Stomach (tissue), 9 donors: ENCODE measurements around the gene CRHBP. TPM values are rescaled to one million over a fixed set of nuclear protein-coding genes. Genes with fewer than 3 reads are reported as not detected.

Experiments used
- DNase-seq, 2 donors: peaks; one replicate each; pipeline versions ENCODE4 v3.0.0 to v3.0.0-alpha.2; 2013 to 2019
- H3K27ac ChIP-seq, 5 donors: fragments of 200-600 bp in 4 of 5; sonication (generic) in 4 of 5; one replicate each; pipeline ENCODE4 v1.5.1; 2013 to 2019; ENCODE audit warnings: mild to moderate bottlenecking in 1 of 5, moderate library complexity in 1 of 5
- H3K27me3 ChIP-seq, 3 donors: fragments of 200-600 bp; sonication (generic); one replicate each; pipeline ENCODE4 v1.5.1; 2017 to 2019; ENCODE audit warnings: mixed run types in 1 of 3
- H3K36me3 ChIP-seq, 4 donors: fragments of 200-600 bp; sonication (generic); 1 replicate in 3 of 4; 2 replicates in 1 of 4; pipeline ENCODE4 v1.5.1; 2016 to 2019
- H3K4me1 ChIP-seq, 4 donors: fragments of 200-600 bp; sonication (generic); one replicate each; pipeline ENCODE4 v1.5.1; 2016 to 2019
- H3K4me3 ChIP-seq, 4 donors: fragments of 200-600 bp; sonication (generic) in 3 of 4; one replicate each; pipeline ENCODE4 v1.5.1; 2016 to 2019; ENCODE audit warnings: mild to moderate bottlenecking in 1 of 4
- H3K9me3 ChIP-seq, 4 donors: fragments of 200-600 bp; sonication (generic); one replicate each; pipeline ENCODE4 v1.5.1; 2016 to 2019
- CTCF ChIP-seq, 7 experiments: fragments of 450-650 bp in 4 of 7; fragments of 200-600 bp in 3 of 7; sonication (generic) in 3 of 7; IDR thresholded peaks; one replicate each; pipeline ENCODE4 v1.5.1; 2016 to 2019; ENCODE audit warnings: antibody characterized with exemption in 7 of 7, control low read depth in 2 of 7, mild to moderate bottlenecking in 1 of 7
- EP300 ChIP-seq: sonication (generic); formaldehyde crosslinking; IDR thresholded peaks from one replicate; pipeline ENCODE4 v1.6.1; 2017; ENCODE audit warnings: antibody characterized with exemption
- POLR2A ChIP-seq, 4 donors: fragments of 450-650 bp; IDR thresholded peaks; one replicate each; pipeline ENCODE4 v1.6.1; 2016; ENCODE audit warnings: antibody characterized with exemption in 4 of 4, control low read depth in 2 of 4, mild to moderate bottlenecking in 1 of 4, moderate library complexity in 1 of 4
- POLR2AphosphoS5 ChIP-seq, 3 donors: sonication (generic); formaldehyde crosslinking; IDR thresholded peaks; one replicate each; pipeline ENCODE4 v1.6.1; 2016; ENCODE audit warnings: antibody characterized with exemption in 3 of 3
- WGBS, 5 donors: extraction: QIAGEN DNeasy Blood & Tissue Kit in 3 of 5; methylation state at CpG; one replicate each; pipeline versions ENCODE4 v1.1.5 to v1.1.7; 2013 to 2018; 5-methylcytosine and 5-hydroxymethylcytosine counted together
- intact Hi-C: fragments of 100-400 bp; cut with DNase I; formaldehyde crosslinking; loops from one replicate; pipeline ENCODE4 v1.15.1; 2023; ENCODE audit warnings: low total_unique reads
- polyA plus RNA-seq, 3 donors: library from polyadenylated mRNA; stranded (reverse); fragments of 200-250 nt; gene quantifications; one replicate each; pipeline ENCODE4 v1.2.3, GENCODE V29; 2013
- total RNA-seq, 5 donors: library from RNA; depleted of rRNA; stranded (reverse); fragments of >200 nt; gene quantifications; one replicate each; pipeline versions ENCODE4 v1.1.0 to v1.2.3, GENCODE V29; 2014 to 2016
- donor health status: healthy with polysubstance abuse.
- donor health status: Bipolar disorder and iron deficiency.
- donor health status: healthy.

CRHBP gene
- total and polyA plus RNA-seq, 8 donors: 0.10 to 0.31 (median 0.12) TPM; not detected in 5

- Histone ChIP-seq H3K36me3 (no peaks in the 10 kb centered on the region), H3K4me1 (no peaks in the 10 kb centered on the region), H3K27me3 (no peaks in the 10 kb centered on the region), H3K27ac (no peak overlapping the region), H3K9me3 (no peaks in the 10 kb centered on the region), H3K4me3 (no peak overlapping the region)
- intact Hi-C loops: no loop called here
- DNase-seq: no peak
- TF ChIP-seq POLR2AphosphoS5 (IDR thresholded peaks at IDR 0.05): no peak
- no peak for TF ChIP-seq POLR2A (IDR thresholded peaks at IDR 0.05)
- TF ChIP-seq CTCF (IDR thresholded peaks at IDR 0.05): no peak
- no peak for TF ChIP-seq EP300
Measured at GRCh38 chr5:76938177-76938576, 14.7 kb upstream of the CRHBP start.

DNA sequence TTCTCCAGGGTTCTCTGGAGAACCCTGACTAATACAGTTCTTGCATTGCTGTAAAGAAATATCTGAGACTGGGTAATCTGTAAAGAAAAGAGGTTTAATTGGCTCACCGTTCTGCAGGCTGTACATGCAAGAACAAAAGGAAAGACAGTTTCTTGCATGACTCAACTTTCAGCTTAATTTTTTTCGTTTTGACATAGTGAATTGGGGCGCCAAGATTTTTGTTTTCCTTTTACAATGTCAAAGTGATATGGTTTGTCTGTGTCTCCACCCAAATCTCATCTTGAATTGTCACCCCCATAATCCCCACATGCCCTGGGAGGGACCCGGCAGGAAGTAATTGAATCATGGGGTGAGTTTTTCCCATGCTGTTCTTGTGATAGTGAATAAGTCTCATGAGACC is 11.8 kb upstream of the CRHBP start:
- no peaks in the 10 kb centered on the region for H3K4me1 ChIP-seq
- TF ChIP-seq POLR2A (IDR thresholded peaks at IDR 0.05) (no peak), EP300 (no peak)
- no peak for DNase-seq
- 71 to 84% (median 80%) methylated on average over 4 of the region's 4 CpGs for WGBS, 5 donors
- H3K27me3 ChIP-seq: peaks cover 0 to 6% (median 0%) of the 10 kb centered on the region in 3 donors
- no peak overlapping the region for H3K4me3 ChIP-seq
- no peaks in the 10 kb centered on the region for H3K36me3 ChIP-seq
- no peak overlapping the region for H3K27ac ChIP-seq
- no peaks in the 10 kb centered on the region for H3K9me3 ChIP-seq
- intact Hi-C loops: no loop called here

DNA sequence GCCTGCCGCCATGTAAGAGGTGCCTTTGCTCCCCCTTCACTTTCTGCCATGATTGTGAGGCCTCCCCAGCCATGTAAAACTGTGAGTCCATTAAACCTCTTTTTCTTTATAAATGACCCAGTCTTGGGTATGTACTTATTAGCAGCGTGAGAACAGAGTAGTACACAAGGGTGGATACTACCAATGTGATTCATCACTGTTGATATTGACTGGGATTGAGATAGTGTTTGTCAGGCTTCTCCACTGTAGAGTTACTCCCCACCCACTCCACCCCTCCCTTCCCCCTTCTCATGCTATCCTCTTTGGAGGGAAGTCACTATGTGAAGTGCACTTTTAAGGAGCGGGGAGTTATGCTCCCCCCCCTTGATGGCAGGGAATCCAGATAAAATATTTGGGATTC is 11.4 kb upstream of the CRHBP start:
- Histone ChIP-seq H3K27me3 (peaks cover 0 to 6% (median 0%) of the 10 kb centered on the region in 3 donors), H3K4me3 (no peak overlapping the region), H3K4me1 (no peaks in the 10 kb centered on the region), H3K27ac (no peak overlapping the region), H3K9me3 (no peaks in the 10 kb centered on the region), H3K36me3 (no peaks in the 10 kb centered on the region)
- WGBS, 5 donors: 92 to 98% (median 95%) methylated on average over 3 of the region's 3 CpGs
- no peak for DNase-seq
- no peak for TF ChIP-seq EP300
- no peak for TF ChIP-seq POLR2A (IDR thresholded peaks at IDR 0.05)
- no peak for TF ChIP-seq POLR2AphosphoS5 (IDR thresholded peaks at IDR 0.05)
- TF ChIP-seq CTCF (IDR thresholded peaks at IDR 0.05): no peak
- intact Hi-C loops: no loop called here

DNA sequence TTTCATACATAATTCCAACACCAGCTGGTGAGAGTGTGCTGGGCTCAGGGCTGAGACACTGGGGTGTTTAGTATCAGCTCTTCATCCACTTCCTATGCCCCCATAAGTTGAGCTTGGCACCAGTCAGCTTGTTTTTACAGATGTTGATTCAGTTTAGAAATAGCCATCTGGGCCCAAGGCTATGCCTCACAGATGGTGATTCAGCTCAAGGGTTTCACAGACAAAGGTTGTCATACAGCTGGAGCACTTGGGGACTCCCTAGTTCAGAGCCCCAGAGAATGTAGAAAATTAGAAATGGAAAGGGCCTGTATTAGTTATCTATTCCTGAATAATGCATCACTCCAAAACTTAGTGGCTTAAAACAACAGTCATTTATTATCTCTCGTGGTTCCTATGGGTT is 10.3 kb upstream of the CRHBP start:
- Histone ChIP-seq H3K9me3 (no peaks in the 10 kb centered on the region), H3K27ac (no peak overlapping the region), H3K4me1 (no peaks in the 10 kb centered on the region), H3K36me3 (no peaks in the 10 kb centered on the region), H3K27me3 (peaks cover 0 to 6% (median 0%) of the 10 kb centered on the region in 3 donors), H3K4me3 (no peak overlapping the region)
- peak in 1 of 2 donors; percentile 17 for DNase-seq
- 72 to 83% (median 78%) methylated on average over 1 of the region's 1 CpG for WGBS, 5 donors
- intact Hi-C loops: no loop called here
- no peak for TF ChIP-seq EP300
- no peak for TF ChIP-seq POLR2A (IDR thresholded peaks at IDR 0.05)
- no peak for TF ChIP-seq CTCF (IDR thresholded peaks at IDR 0.05)
- no peak for TF ChIP-seq POLR2AphosphoS5 (IDR thresholded peaks at IDR 0.05)

DNA sequence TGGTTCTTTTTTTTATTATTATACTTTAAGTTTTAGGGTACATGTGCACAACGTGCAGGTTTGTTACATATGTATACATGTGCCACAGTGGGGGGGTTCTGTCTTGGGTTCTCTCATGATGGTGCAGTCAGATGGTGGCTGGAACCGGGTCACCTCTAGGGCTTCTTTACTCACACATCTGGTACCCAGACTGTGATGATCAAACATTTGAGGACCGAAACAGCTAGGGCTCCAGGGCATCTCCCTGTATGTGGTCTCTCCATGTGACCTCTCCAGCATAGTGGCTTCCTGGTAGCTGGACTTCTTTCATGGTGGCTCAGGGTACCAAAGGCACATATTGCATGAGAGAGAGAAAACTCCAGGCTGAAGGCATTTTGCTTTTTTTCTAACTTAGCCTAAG is 9.8 kb upstream of the CRHBP start:
- WGBS, 5 donors: 84 to 88% (median 86%) methylated on average over 3 of the region's 3 CpGs
- no peaks in the 10 kb centered on the region for H3K4me1 ChIP-seq
- no peak overlapping the region for H3K4me3 ChIP-seq
- no peak overlapping the region for H3K27ac ChIP-seq
- intact Hi-C loops: no loop called here
- no peaks in the 10 kb centered on the region for H3K36me3 ChIP-seq
- H3K9me3 ChIP-seq: no peaks in the 10 kb centered on the region
- H3K27me3 ChIP-seq: peaks cover 0 to 6% (median 0%) of the 10 kb centered on the region in 3 donors
- no peak for TF ChIP-seq POLR2A (IDR thresholded peaks at IDR 0.05)
- no peak for TF ChIP-seq CTCF (IDR thresholded peaks at IDR 0.05)
- no peak for TF ChIP-seq POLR2AphosphoS5 (IDR thresholded peaks at IDR 0.05)
- TF ChIP-seq EP300: no peak
- DNase-seq: no peak
